PC-9 (cell line): ENCODE measurements around the gene CALHM4. TPM values are rescaled to one million over a fixed set of nuclear protein-coding genes. Genes with fewer than 3 reads are reported as not detected.

Experiments
- BruUV-seq: library from RNA; stranded (reverse); fragments of 400-500 nt; replicated peaks from 2 replicates; lab custom pipeline; 2021; lab: Mats Ljungman, UMichigan
- CTCF ChIA-PET: fragments of 300-600 bp; sonication (Branson Sonifier 250); formaldehyde crosslinking; loops from one replicate; lab custom pipeline; 2022; ENCODE audit warnings: antibody characterized with exemption; lab: Charles Lee
- POLR2A ChIA-PET: fragments of 300-600 bp; sonication (Branson Sonifier 250); formaldehyde crosslinking; loops from one replicate; lab custom pipeline; 2022; ENCODE audit warnings: antibody characterized with exemption; ENCODE audit not compliant: unreplicated experiment; lab: Charles Lee
- DNase-seq, 2 experiments: peaks; one replicate each; pipeline versions ENCODE4 v3.0.0 to v3.0.0-alpha.2; 2015 to 2022; ENCODE audit warnings: mixed read lengths in 1 of 2
- H2AFZ ChIP-seq: fragments of 200-600 bp; sonication (generic); 2 replicates; pipeline ENCODE4 v1.8.1; 2017; ENCODE audit warnings: antibody characterized with exemption
- H3F3A ChIP-seq: fragments of 200-600 bp; sonication (generic); 2 replicates; pipeline ENCODE4 v1.8.1; 2017; ENCODE audit warnings: antibody characterized with exemption, mild to moderate bottlenecking, low read depth; ENCODE audit not compliant: insufficient read depth
- H3K27ac ChIP-seq: fragments of 200-600 bp; sonication (generic); 2 replicates; pipeline ENCODE4 v1.6.1; 2016; ENCODE audit warnings: mixed run types
- H3K27me3 ChIP-seq: fragments of 200-600 bp; sonication (generic); 2 replicates; pipeline ENCODE4 v1.6.1; 2016; ENCODE audit warnings: low read depth, mixed run types; ENCODE audit not compliant: insufficient read depth
- H3K36me3 ChIP-seq: fragments of 200-600 bp; sonication (generic); 2 replicates; pipeline ENCODE4 v1.6.1; 2016; ENCODE audit warnings: low read depth, mixed run types
- H3K4me1 ChIP-seq: fragments of 200-600 bp; sonication (generic); replicated peaks from 2 replicates; pipeline ENCODE4 v1.6.1; 2016; ENCODE audit warnings: mixed run types; ENCODE audit not compliant: insufficient read depth
- H3K4me2 ChIP-seq: fragments of 200-600 bp; sonication (generic); 2 replicates; pipeline ENCODE4 v1.6.1; 2017; ENCODE audit warnings: mixed run types
- H3K4me3 ChIP-seq: fragments of 200-600 bp; sonication (generic); 2 replicates; pipeline ENCODE4 v1.6.1; 2016; ENCODE audit warnings: mixed run types
- H3K79me2 ChIP-seq: fragments of 200-600 bp; sonication (generic); 2 replicates; pipeline ENCODE4 v1.6.1; 2017; ENCODE audit warnings: low read depth, mixed run types
- H3K9me2 ChIP-seq: fragments of 200-600 bp; sonication (generic); 2 replicates; pipeline ENCODE4 v1.8.1; 2017; ENCODE audit warnings: mild to moderate bottlenecking; ENCODE audit not compliant: insufficient read depth
- H3K9me3 ChIP-seq: fragments of 200-600 bp; sonication (generic); 2 replicates; pipeline ENCODE4 v1.8.1; 2016; ENCODE audit warnings: low read depth; ENCODE audit not compliant: insufficient read depth
- H4K20me1 ChIP-seq: fragments of 200-600 bp; sonication (generic); 2 replicates; pipeline ENCODE4 v1.8.1; 2017; ENCODE audit not compliant: insufficient read depth
- CTCF ChIP-seq: fragments of 200-600 bp; sonication (generic); conservative IDR thresholded peaks from 2 replicates; pipeline ENCODE4 v1.6.1; 2017; ENCODE audit warnings: mixed run types, antibody characterized with exemption, mild to moderate bottlenecking, moderate library complexity
- EZH2 ChIP-seq: fragments of 200-600 bp; sonication (generic); IDR thresholded peaks from 2 replicates; pipeline ENCODE4 v1.8.0; 2017; ENCODE audit warnings: antibody characterized with exemption, low read depth
- intact Hi-C: fragments of 100-400 bp; cut with micrococcal nuclease; formaldehyde crosslinking; loops from one replicate; pipeline ENCODE4 v1.10.0; 2022; ENCODE audit not compliant: unreplicated experiment
- total RNA-seq: library from RNA; stranded (reverse); gene quantifications from 2 replicates; pipeline ENCODE4 v1.2.3, GENCODE V29; 2021

The CALHM4 gene
- total RNA-seq, 1 experiment from 2014 or later: not detected

GRCh38 chr6:116575227-116575626 lies 21.7 kb downstream of the CALHM4 start:
- H3K27me3 ChIP-seq: no peaks in the 10 kb centered on the region
- no peak overlapping the region for H2AFZ ChIP-seq
- peaks cover 15% of the 10 kb centered on the region for H3K4me1 ChIP-seq
- no peak overlapping the region for H3K4me2 ChIP-seq
- intact Hi-C loops: no loop called here
- BruUV-seq: no TSS peak
- POLR2A ChIA-PET: no interaction called here
- no peaks in the 10 kb centered on the region for H3K9me3 ChIP-seq
- H3F3A ChIP-seq: peaks cover 8% of the 10 kb centered on the region; the same call in 1 of the 2 replicates
- H4K20me1 ChIP-seq: no peaks in the 10 kb centered on the region
- H3K9me2 ChIP-seq: no peaks in the 10 kb centered on the region
- no peak for DNase-seq
- H3K36me3 ChIP-seq: peaks cover 5% of the 10 kb centered on the region; the same call in 1 of the 2 replicates
- H3K79me2 ChIP-seq: peaks cover 73% of the 10 kb centered on the region
- no peak overlapping the region for H3K27ac ChIP-seq
- no peak overlapping the region for H3K4me3 ChIP-seq
- CTCF ChIA-PET: no interaction called here
- no peak for TF ChIP-seq EZH2

GRCh38 chr6:116577486-116577885 lies 23.9 kb downstream of the CALHM4 start:
- Histone ChIP-seq H3K79me2 (peaks cover 59% of the 10 kb centered on the region), H2AFZ (no peak overlapping the region), H3K9me3 (no peaks in the 10 kb centered on the region), H3K4me1 (peaks cover 13% of the 10 kb centered on the region), H3K36me3 (peaks cover 12% of the 10 kb centered on the region), H3K4me2 (no peak overlapping the region), H3K9me2 (no peaks in the 10 kb centered on the region), H3K4me3 (no peak overlapping the region), H3F3A (no peaks in the 10 kb centered on the region; the same call in 1 of the 2 replicates), H4K20me1 (no peaks in the 10 kb centered on the region), H3K27me3 (no peaks in the 10 kb centered on the region), H3K27ac (no peak overlapping the region)
- no peak for DNase-seq
- CTCF ChIA-PET: no interaction called here
- no peak for TF ChIP-seq CTCF
- no peak for TF ChIP-seq EZH2
- BruUV-seq: no TSS peak
- intact Hi-C loops: no loop called here
- POLR2A ChIA-PET: no interaction called here

GRCh38 chr6:116578335-116578734 lies 24.8 kb downstream of the CALHM4 start:
- peaks cover 4% of the 10 kb centered on the region for H3K4me1 ChIP-seq
- H3K9me3 ChIP-seq: no peaks in the 10 kb centered on the region
- H3K4me3 ChIP-seq: no peak overlapping the region
- CTCF ChIA-PET: no interaction called here
- H3K27me3 ChIP-seq: no peaks in the 10 kb centered on the region
- BruUV-seq: no TSS peak
- intact Hi-C loops: no loop called here
- no peaks in the 10 kb centered on the region for H4K20me1 ChIP-seq
- DNase-seq: no peak
- H3K4me2 ChIP-seq: no peak overlapping the region
- peaks cover 12% of the 10 kb centered on the region for H3K36me3 ChIP-seq
- no peak overlapping the region for H3K27ac ChIP-seq
- H3K79me2 ChIP-seq: peaks cover 50% of the 10 kb centered on the region
- POLR2A ChIA-PET: no interaction called here
- TF ChIP-seq EZH2: no peak
- TF ChIP-seq CTCF: no peak
- no peaks in the 10 kb centered on the region for H3K9me2 ChIP-seq
- H2AFZ ChIP-seq: no peak overlapping the region
- H3F3A ChIP-seq: no peaks in the 10 kb centered on the region; the same call in 1 of the 2 replicates

GRCh38 chr6:116579143-116579542 lies 25.6 kb downstream of the CALHM4 start:
- no peaks in the 10 kb centered on the region for H3K9me2 ChIP-seq
- BruUV-seq: no TSS peak
- H3K36me3 ChIP-seq: peaks cover 12% of the 10 kb centered on the region
- H4K20me1 ChIP-seq: no peaks in the 10 kb centered on the region
- CTCF ChIA-PET: no interaction called here
- H3K79me2 ChIP-seq: peaks cover 42% of the 10 kb centered on the region
- no peaks in the 10 kb centered on the region for H3K4me1 ChIP-seq
- H3F3A ChIP-seq: no peaks in the 10 kb centered on the region; the same call in 1 of the 2 replicates
- H3K27me3 ChIP-seq: no peaks in the 10 kb centered on the region
- no peak overlapping the region for H2AFZ ChIP-seq
- H3K4me2 ChIP-seq: no peak overlapping the region
- no peak for DNase-seq
- POLR2A ChIA-PET: no interaction called here
- TF ChIP-seq CTCF (no peak), EZH2 (no peak)
- H3K27ac ChIP-seq: no peak overlapping the region
- H3K9me3 ChIP-seq: no peaks in the 10 kb centered on the region
- no peak overlapping the region for H3K4me3 ChIP-seq
- intact Hi-C loops: no loop called here
